IMR-90 (cell line): Measurements from ENCODE around the gene KCNMA1. TPM values are rescaled to one million over a fixed set of nuclear protein-coding genes. Genes with fewer than 3 reads are reported as not detected.

Experiments used
- ATAC-seq: fragments of 200-7000 bp; cut with Tn5 transposase; 2 replicates; pipeline ENCODE4 v1.9.1; 2020; ENCODE audit warnings: low read depth, mild to moderate bottlenecking, moderate library complexity
- BruUV-seq: library from RNA; stranded (reverse); fragments of 400-500 nt; replicated peaks from 2 replicates; lab custom pipeline; 2021; lab: Mats Ljungman, UMichigan
- CTCF ChIA-PET: fragments of 300-600 bp; formaldehyde crosslinking; extraction: SDS; loops from one replicate; lab custom pipeline; 2021; ENCODE audit warnings: antibody characterized with exemption; lab: Yijun Ruan, JAX
- POLR2A ChIA-PET: fragments of 300-600 bp; sonication (Branson Sonifier 250); formaldehyde crosslinking; loops from one replicate; lab custom pipeline; 2022; ENCODE audit warnings: antibody characterized with exemption; ENCODE audit not compliant: unreplicated experiment; lab: Charles Lee
- DNase-seq: peaks from one replicate; pipeline ENCODE4 v3.0.0; 2013
- H2AFZ ChIP-seq: replicated peaks from 2 replicates; pipeline ENCODE3; 2013; ENCODE audit warnings: low read length, mild to moderate bottlenecking; ENCODE audit not compliant: poor library complexity
- H2AK5ac ChIP-seq: 2 replicates; pipeline ENCODE4 v1.6.1; 2013; ENCODE audit warnings: low read depth, low read length, inconsistent platforms
- H2AK9ac ChIP-seq: replicated peaks from 2 replicates; pipeline ENCODE3; 2013; ENCODE audit warnings: mild to moderate bottlenecking, low read depth, low read length, moderate library complexity; ENCODE audit not compliant: poor library complexity
- H2BK120ac ChIP-seq: 2 replicates; pipeline ENCODE4 v1.6.1; 2013; ENCODE audit warnings: low read depth, low read length, inconsistent platforms
- H2BK15ac ChIP-seq: 3 replicates; pipeline ENCODE4 v1.6.1; 2013; ENCODE audit warnings: low read depth, low read length, inconsistent platforms
- H2BK20ac ChIP-seq: 2 replicates; pipeline ENCODE4 v1.6.1; 2013; ENCODE audit warnings: low read depth, mild to moderate bottlenecking, inconsistent platforms, low read length, moderate library complexity
- H2BK5ac ChIP-seq: 2 replicates; pipeline ENCODE4 v1.6.1; 2013; ENCODE audit warnings: mild to moderate bottlenecking, low read depth, low read length, inconsistent platforms; ENCODE audit not compliant: poor library complexity, severe bottlenecking
- H3K14ac ChIP-seq: replicated peaks from 2 replicates; pipeline ENCODE4 v1.6.1; 2013; ENCODE audit warnings: low read depth, low read length, inconsistent platforms
- H3K18ac ChIP-seq: 2 replicates; pipeline ENCODE4 v1.6.1; 2013; ENCODE audit warnings: low read depth, low read length, control low read depth
- H3K23ac ChIP-seq: 2 replicates; pipeline ENCODE4 v1.6.1; 2013; ENCODE audit warnings: low read depth, low read length, inconsistent platforms
- H3K27ac ChIP-seq: 2 replicates; pipeline ENCODE4 v1.5.1; 2013; ENCODE audit warnings: mild to moderate bottlenecking, control low read depth, low read length; ENCODE audit not compliant: insufficient read depth
- H3K27me3 ChIP-seq: 2 replicates; pipeline ENCODE4 v1.6.1; 2013; ENCODE audit warnings: low read length; ENCODE audit not compliant: control insufficient read depth, insufficient read depth
- H3K36me3 ChIP-seq: 2 replicates; pipeline ENCODE4 v1.6.1; 2013; ENCODE audit warnings: low read length, mixed read lengths; ENCODE audit not compliant: control insufficient read depth, insufficient read depth
- H3K4ac ChIP-seq: 2 replicates; pipeline ENCODE4 v1.6.1; 2013; ENCODE audit warnings: low read depth, low read length, inconsistent platforms
- H3K4me1 ChIP-seq: 2 replicates; pipeline ENCODE4 v1.6.1; 2013; ENCODE audit warnings: low read length, mixed read lengths; ENCODE audit not compliant: control insufficient read depth, insufficient read depth
- H3K4me2 ChIP-seq: 2 replicates; pipeline ENCODE4 v1.6.1; 2013; ENCODE audit warnings: low read depth, mild to moderate bottlenecking, control low read depth, low read length, moderate library complexity
- H3K4me3 ChIP-seq: 2 replicates; pipeline ENCODE4 v1.5.1; 2013; ENCODE audit warnings: low read depth, mild to moderate bottlenecking, control low read depth, low read length, moderate library complexity; ENCODE audit not compliant: insufficient read depth
- H3K56ac ChIP-seq: 2 replicates; pipeline ENCODE4 v1.6.1; 2013; ENCODE audit warnings: low read length, inconsistent platforms; ENCODE audit not compliant: insufficient read depth; ENCODE audit errors: extremely low read depth
- H3K79me1 ChIP-seq, 2 experiments: 2 replicates each; pipeline ENCODE4 v1.6.1; 2013; ENCODE audit warnings: low read length in 2 of 2, inconsistent platforms in 1 of 2, low read depth in 1 of 2
- H3K9ac ChIP-seq: 2 replicates; pipeline ENCODE4 v1.6.1; 2013; ENCODE audit warnings: low read depth, low read length, control low read depth
- H3K9me1 ChIP-seq: 2 replicates; pipeline ENCODE4 v1.6.1; 2013; ENCODE audit warnings: low read length, inconsistent platforms; ENCODE audit not compliant: insufficient read depth
- H3K9me3 ChIP-seq: 2 replicates; pipeline ENCODE4 v1.6.1; 2013; ENCODE audit warnings: low read length; ENCODE audit not compliant: control insufficient read depth, insufficient read depth
- H4K20me1 ChIP-seq: 2 replicates; pipeline ENCODE4 v1.6.1; 2013; ENCODE audit warnings: low read length, inconsistent platforms; ENCODE audit not compliant: insufficient read depth
- H4K5ac ChIP-seq: 2 replicates; pipeline ENCODE4 v1.6.1; 2013; ENCODE audit warnings: mild to moderate bottlenecking, low read depth, low read length, control low read depth
- H4K8ac ChIP-seq, 2 experiments: 2 replicates each; pipeline ENCODE4 v1.6.1; 2013; ENCODE audit warnings: low read depth in 2 of 2, low read length in 2 of 2, control low read depth in 1 of 2, inconsistent platforms in 1 of 2
- H4K91ac ChIP-seq: 2 replicates; pipeline ENCODE4 v1.6.1; 2013; ENCODE audit warnings: low read depth, low read length, inconsistent platforms; ENCODE audit not compliant: insufficient read depth
- NFE2L2 ChIP-seq: fragments of 150-350 bp; IDR thresholded peaks from 2 replicates; pipeline ENCODE4 v1.6.1; 2016; ENCODE audit warnings: low read depth, mild to moderate bottlenecking, low read length
- RFX5 ChIP-seq: IDR thresholded peaks from 2 replicates; pipeline ENCODE4 v1.8.0; 2012; ENCODE audit warnings: low read depth, mild to moderate bottlenecking, low read length, moderate library complexity
- WGBS, 2 experiments: methylation state at CpG; one replicate each; pipeline versions ENCODE4 v1.1.5 to v1.1.7; 2013; ENCODE audit warnings: missing lambda C conversion rate in 2 of 2; ENCODE audit not compliant: insufficient read length in 1 of 2; ENCODE audit errors: extremely low coverage in 2 of 2; 5-methylcytosine and 5-hydroxymethylcytosine counted together
- dilution Hi-C: fragments of 300-500 bp; cut with HindIII; formaldehyde crosslinking; loops from one replicate; pipeline ENCODE4 v1.14.3; 2018; ENCODE audit warnings: low sequenced_read_pairs; ENCODE audit not compliant: unreplicated experiment
- in situ Hi-C: fragments of 300-500 bp; cut with MboI; formaldehyde crosslinking; loops from 3 replicates; pipeline ENCODE4 v1.14.3; 2019; ENCODE audit warnings: low sequenced_read_pairs, inconsistent platforms, mixed read lengths
- intact Hi-C: fragments of 100-400 bp; cut with micrococcal nuclease; formaldehyde crosslinking; loops from 2 replicates; pipeline ENCODE4 v1.10.0; 2022
- polyA plus RNA-seq, 3 experiments: library from polyadenylated mRNA; depleted of rRNA; stranded (reverse); fragments of >200 nt; gene quantifications; 2 replicates each; pipeline ENCODE4 v1.2.3, GENCODE V29; 2012; ENCODE audit warnings: low replicate concordance in 1 of 3
- total RNA-seq: library from RNA; depleted of rRNA; stranded (reverse); fragments of >200 nt; gene quantifications from 2 replicates; pipeline ENCODE4 v1.2.3, GENCODE V29; 2012
- TF ChIP-seq, protein P1 (sequence below): fragments of 150-350 bp; IDR thresholded peaks from 2 replicates; pipeline ENCODE4 v1.6.1; 2017; ENCODE audit warnings: mild to moderate bottlenecking, antibody characterized with exemption, low read length, low read depth

KCNMA1 gene
- total and polyA plus RNA-seq, 2 of the 4 experiments (the other 2 are of a cell fraction) = 25.6 to 29.6 TPM

GRCh38 chr10:77636282-77636966 lies 1.2 kb downstream of the KCNMA1 start:
- H2AK5ac ChIP-seq = peak overlapping the region; percentile 44; the same call in 1 of the 2 replicates
- H4K8ac ChIP-seq = no peak overlapping the region; a peak in 1 of 4 replicates
- no TSS peak for BruUV-seq
- dilution Hi-C loops (no loop called here), intact Hi-C loops (loop anchor here (2.0 to 5.0 kb wide), 2 partner anchors 129 to 142 kb away; no protein-coding TSS in a partner anchor), in situ Hi-C loops (no loop called here)
- WGBS, 2 experiments = 13% methylated on average over 20 of the region's 41 CpGs; no CpG with 5 or more reads in 1 of the 2 experiments
- H3K4ac ChIP-seq = peak overlapping the region; percentile 37; the same call in 1 of the 2 replicates
- peaks cover 0 to 29% of the 10 kb centered on the region in 2 experiments; a peak in 2 of 4 replicates for H3K79me1 ChIP-seq
- ChIA-PET POLR2A (no interaction called here), CTCF (interaction anchor here (0.7 to 1.0 kb wide), 2 partner anchors 244 to 245 kb away, joined by 3 to 4 read pairs; no protein-coding TSS in a partner anchor)
- no peak overlapping the region for H2BK20ac ChIP-seq
- peaks cover 4% of the 10 kb centered on the region; the same call in 1 of the 2 replicates for H3K4me1 ChIP-seq
- no peaks in the 10 kb centered on the region for H4K20me1 ChIP-seq
- peak overlapping the region; percentile 83 for H2AFZ ChIP-seq
- peak overlapping the region; percentile 95 for H3K4me3 ChIP-seq
- ATAC-seq = no peak
- no peak for DNase-seq
- H3K18ac ChIP-seq = no peak overlapping the region
- peak overlapping the region; percentile 98 for H3K4me2 ChIP-seq
- peaks cover 21% of the 10 kb centered on the region for H3K27me3 ChIP-seq
- H3K9me3 ChIP-seq = no peaks in the 10 kb centered on the region
- TF ChIP-seq NFE2L2 (no peak), RFX5 (no peak)
- TF ChIP-seq, protein P1, sequence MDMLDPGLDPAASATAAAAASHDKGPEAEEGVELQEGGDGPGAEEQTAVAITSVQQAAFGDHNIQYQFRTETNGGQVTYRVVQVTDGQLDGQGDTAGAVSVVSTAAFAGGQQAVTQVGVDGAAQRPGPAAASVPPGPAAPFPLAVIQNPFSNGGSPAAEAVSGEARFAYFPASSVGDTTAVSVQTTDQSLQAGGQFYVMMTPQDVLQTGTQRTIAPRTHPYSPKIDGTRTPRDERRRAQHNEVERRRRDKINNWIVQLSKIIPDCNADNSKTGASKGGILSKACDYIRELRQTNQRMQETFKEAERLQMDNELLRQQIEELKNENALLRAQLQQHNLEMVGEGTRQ = no peak
- H2BK15ac ChIP-seq = no peak overlapping the region
- no peak overlapping the region for H2BK5ac ChIP-seq
- H3K36me3 ChIP-seq = no peaks in the 10 kb centered on the region
- H2BK120ac ChIP-seq = no peak overlapping the region; the same call in 1 of the 2 replicates
- no peak overlapping the region for H3K9ac ChIP-seq
- H3K27ac ChIP-seq = no peak overlapping the region; the same call in 1 of the 2 replicates
- H3K56ac ChIP-seq = no peak overlapping the region
- peak overlapping the region; percentile 68 for H3K23ac ChIP-seq
- peak overlapping the region; percentile 21 for H2AK9ac ChIP-seq
- H4K91ac ChIP-seq = no peak overlapping the region
- peaks cover 6% of the 10 kb centered on the region; the same call in 1 of the 2 replicates for H3K9me1 ChIP-seq
- H4K5ac ChIP-seq = no peak overlapping the region
- H3K14ac ChIP-seq = no peak overlapping the region
